HG02763 (cell line): ENCODE data around the gene ZNF616.

Source experiments
- ATAC-seq: cut with Tn5 transposase; IDR thresholded peaks from one replicate; pipeline ENCODE4 v1.9.1; 2021; ENCODE audit warnings: mild to moderate bottlenecking, moderate library complexity; ENCODE audit not compliant: unreplicated experiment

ZNF616 gene

DNA sequence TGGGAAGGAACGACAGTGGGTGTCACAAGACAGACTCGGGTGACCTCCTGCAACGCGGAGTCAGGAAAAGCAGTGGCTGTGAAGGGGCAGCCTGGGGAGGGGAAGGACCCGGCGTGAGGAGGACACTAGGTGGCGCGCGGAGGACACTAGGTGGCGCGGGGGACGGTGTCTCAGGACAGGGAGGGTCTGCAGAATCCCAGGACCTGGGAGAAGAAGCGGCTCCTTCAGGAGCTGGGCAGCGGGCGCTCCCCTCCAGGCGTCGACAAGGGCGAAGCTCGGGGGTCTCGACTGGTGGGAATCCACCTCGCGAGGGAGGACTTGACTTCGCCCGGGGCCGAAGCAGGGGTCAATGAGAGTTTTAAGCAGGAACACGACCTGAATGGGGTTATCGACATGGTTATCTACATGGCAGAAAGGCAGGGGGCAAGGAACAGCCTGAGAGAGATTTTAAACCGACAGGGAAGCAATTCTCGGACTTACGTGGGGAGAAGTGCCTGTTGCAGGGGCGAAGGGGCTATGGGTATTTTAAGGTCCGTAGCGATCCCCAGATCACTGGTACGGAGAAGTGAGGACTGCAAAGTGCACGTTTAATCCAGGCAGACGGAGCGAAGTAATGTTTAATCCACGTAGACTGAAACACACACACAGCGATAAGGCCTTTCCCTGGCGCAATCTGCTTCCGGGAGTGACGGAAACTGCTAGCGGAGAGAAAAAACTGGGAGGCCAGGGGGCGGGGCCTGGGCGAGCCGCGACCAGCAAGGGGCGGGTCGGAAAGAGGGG, at the start of gene ZNF616:
TSS of gene ZNF616 (minus strand) at position 687 of the 780 bp plus-strand sequence. CDS start 9,426 bp downstream, outside the sequence.
- peak; percentile 46 for ATAC-seq

GRCh38 chr19:52188822-52189734, 49.3 kb upstream of the ZNF616 start:
- peak; percentile 6 for ATAC-seq

GRCh38 chr19:52187407-52187806, 47.7 kb upstream of the ZNF616 start:
- no peak for ATAC-seq

- no peak for ATAC-seq
Measured at GRCh38 chr19:52176574-52176973, 36.8 kb upstream of the ZNF616 start.

GRCh38 chr19:52172347-52172746, 32.6 kb upstream of the ZNF616 start:
- no peak for ATAC-seq

GRCh38 chr19:52171321-52172169, 31.8 kb upstream of the ZNF616 start, which contains the start of gene ZNF836:
ZNF836 (minus strand) TSS chr19:52171621; CDS start chr19:52168072, 3,549 bp downstream.
- peak; percentile 67 for ATAC-seq

- ATAC-seq, result peak; percentile 15
Measured at GRCh38 chr19:52170863-52171320, 31.2 kb upstream of the ZNF616 start.

DNA sequence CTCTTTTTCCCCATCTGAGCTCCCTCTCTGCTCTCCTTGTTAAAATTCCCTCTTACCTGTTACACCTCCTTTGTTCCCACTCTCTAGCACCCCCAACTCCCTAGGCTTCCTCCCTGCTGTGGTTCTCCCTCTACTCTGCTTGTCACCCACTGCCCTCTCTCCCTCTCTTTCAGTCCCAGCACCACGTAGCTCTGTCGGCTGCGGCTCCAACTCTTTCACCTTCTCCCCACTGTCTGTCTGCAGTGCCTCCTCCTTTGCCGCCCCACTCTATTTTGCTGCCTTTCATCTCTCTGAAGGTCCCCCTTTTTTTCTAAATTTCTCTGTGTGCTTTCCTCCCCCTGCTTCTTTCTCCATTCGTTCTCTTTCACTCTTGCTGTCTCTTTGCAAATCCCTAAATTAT, 30.6 kb upstream of the ZNF616 start:
- no peak for ATAC-seq

DNA sequence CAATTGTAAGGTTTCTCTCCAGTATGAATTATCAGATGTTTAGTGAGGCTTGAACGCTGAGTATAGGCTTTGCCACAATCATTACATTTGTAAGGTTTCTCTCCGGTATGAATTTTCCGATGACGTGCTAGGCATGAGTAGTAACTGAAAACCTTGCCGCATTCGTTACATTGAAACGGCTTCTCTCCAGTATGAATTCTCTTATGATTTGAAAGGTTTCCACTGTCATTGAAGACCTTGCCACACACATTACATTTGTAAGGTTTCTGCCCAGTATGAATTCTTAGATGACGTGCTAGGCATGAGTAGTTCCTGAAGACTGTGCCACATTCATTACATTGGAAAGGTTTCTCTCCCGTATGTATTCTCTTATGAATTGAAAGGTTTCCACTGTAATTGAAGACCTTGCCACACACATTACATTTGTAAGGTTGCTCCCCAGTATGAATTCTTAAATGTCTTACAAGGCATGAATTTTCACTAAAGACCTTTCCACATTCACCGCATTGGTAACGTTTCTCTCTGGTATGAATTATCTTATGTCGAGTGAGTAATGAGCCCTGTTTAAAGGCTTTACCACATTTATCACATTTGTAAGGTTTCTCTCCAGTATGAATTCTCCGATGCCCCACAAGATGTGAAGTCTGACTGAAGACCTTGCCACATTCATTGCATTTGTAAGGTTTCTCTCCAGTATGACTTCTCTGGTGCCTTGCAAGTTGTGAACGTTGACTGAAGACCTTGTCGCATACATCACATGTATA, 16.0 kb upstream of the ZNF616 start:
- ATAC-seq, result no peak

- ATAC-seq, result no peak
Measured at GRCh38 chr19:52148256-52148655, 8.5 kb upstream of the ZNF616 start.

DNA sequence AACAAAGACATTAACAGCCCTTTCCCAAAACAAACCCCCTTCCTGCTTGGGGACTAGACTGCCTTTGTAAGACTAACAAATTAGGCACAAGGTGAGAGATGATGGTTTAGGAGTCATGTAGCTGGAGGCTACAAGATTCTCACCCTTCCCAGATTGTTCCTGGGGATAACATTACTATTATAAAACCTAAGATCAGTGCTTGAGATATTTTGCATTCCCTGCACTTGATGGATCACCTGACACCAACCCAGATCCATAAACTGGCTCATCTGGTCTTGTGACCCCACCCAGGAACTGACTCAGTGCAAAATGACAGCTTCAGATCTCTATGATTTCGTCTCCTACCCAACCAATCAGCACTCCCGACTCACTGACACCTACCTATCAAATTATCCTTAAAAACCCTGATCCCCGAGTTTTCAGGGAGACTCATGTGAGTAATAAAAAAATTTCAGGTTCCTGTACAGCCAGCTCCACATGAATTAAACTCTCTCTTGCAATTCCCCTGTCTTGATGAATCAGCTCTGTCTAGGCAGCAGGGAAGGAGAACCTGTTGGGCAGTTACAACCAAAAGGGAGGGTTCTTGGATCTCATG, 2.4 kb upstream of the ZNF616 start:
- ATAC-seq, result no peak

- ATAC-seq, result no peak
Measured at GRCh38 chr19:52141203-52141602, 1.5 kb upstream of the ZNF616 start.

- ATAC-seq, result peak; percentile 95
Measured at GRCh38 chr19:52140032-52140710, 433 bp upstream of the ZNF616 start.

DNA sequence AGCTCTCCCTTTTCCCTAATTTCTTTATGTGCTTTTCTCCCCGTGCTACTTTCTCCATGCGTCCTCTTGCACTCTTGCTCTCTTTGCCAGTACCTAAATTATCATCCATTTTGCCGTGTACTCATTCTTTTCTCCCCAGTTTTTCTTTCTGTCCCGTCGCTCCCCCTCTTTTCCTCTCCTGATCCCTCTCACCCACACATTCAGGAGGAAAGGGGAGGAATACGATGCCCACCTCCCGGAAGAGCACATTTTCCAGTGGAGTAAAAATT, 821 bp downstream of the ZNF616 start:
- no peak for ATAC-seq

DNA sequence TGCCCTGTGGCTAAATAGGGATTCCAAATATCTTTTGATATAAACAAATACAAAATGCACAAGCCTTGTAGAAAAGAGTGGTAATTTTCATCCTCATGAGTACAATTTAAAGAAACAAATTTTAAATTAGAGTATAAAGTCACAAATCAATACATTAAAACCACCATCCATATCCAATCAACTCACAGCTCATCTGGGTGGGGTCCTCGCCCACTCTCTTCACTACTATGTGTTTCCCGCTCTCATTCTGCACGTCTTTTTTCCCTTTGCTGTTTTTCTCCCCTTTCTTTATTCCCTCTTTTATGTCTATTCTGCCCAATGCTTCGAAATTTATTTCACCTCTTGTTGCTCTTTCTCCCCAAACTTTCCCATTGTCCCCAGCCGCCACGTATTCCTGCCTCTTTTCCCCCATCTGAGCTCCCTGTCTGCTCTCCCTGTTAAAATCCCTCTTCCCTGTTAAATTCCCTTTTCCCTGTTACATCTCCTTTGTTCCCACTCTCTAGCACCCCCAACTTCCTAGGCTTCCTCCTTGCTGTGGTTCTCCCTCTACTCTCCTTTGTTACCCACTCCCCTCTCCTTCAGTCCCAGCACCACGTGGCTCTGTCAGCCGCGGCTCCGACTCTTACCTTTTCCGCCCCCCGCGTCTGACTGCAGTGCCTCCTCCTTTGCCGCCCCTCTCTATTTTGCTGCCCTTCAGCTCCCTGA, 1.3 kb downstream of the ZNF616 start:
- ATAC-seq, result no peak

- no peak for ATAC-seq
Measured at GRCh38 chr19:52120286-52120685, 19.5 kb downstream of the ZNF616 start.

DNA sequence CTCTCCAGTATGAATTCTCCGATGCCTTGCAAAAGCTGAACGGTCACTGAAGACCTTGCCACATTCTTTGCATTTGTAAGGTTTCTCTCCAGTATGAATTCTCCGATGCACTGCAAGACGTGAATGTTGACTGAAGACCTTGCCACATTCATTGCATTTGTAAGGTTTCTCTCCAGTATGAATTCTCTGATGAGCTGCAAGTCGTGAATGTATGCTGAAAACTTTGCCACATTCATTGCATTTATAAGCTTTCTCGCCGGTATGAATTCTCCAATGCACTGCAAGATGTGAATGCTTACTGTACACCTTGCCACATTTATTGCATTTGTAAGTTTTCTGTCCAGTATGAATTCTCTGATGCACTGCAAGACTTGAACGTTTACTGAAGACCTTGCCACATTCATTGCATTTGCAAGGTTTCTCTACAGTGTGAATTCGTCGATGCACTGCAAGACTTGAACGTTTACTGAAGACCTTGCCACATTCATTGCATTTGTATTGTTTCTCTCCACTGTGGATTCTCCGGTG, 24.1 kb downstream of the ZNF616 start:
- no peak for ATAC-seq

DNA sequence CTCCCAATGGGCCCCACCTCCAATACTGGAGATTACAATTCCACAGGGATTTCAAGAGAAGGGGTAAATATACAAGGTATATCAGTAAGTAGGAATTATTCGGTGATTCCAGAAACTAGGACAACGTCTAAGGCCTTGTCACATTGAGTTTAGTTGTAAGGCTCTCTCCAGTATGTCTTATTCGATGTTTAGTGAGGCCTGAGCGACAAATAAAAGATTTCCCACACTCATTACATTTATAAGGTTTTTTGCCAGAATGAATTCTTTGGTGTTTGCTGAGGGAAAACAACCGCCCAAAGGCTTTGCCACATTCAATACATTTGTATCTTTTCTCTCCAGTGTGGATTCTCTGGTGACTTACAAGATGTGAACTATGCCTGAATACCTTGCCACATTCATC, 25.0 kb downstream of the ZNF616 start:
- no peak for ATAC-seq
